Endothelial cell of umbilical vein (primary cell): ENCODE data around the gene XIRP2. TPM values are rescaled to one million over a fixed set of nuclear protein-coding genes. Genes with fewer than 3 reads are reported as not detected.

Experiments
- BruUV-seq: library from RNA; stranded (reverse); fragments of 400-500 nt; replicated peaks from 2 replicates; lab custom pipeline; 2021; lab: Mats Ljungman, UMichigan
- CTCF ChIA-PET: fragments of 300-600, 350-600 bp; sonication (Branson Sonifier 250); formaldehyde crosslinking; loops from one replicate; lab custom pipeline; 2021; ENCODE audit warnings: antibody characterized with exemption, inconsistent platforms; lab: Charles Lee
- POLR2A ChIA-PET: fragments of 300-600, 350-600 bp; sonication (Branson Sonifier 250); formaldehyde crosslinking; loops from one replicate; lab custom pipeline; 2021; ENCODE audit warnings: antibody characterized with exemption, inconsistent platforms; lab: Charles Lee
- DNase-seq: peaks from one replicate; pipeline ENCODE4 v3.0.0-alpha.2; 2011; ENCODE audit warnings: low read depth, low spot score
- FAIRE-seq: peaks from 2 replicates; lab custom pipeline; 2011; peaks lifted over from hg19 to GRCh38; lab: Jason Lieb, UNC
- H2AFZ ChIP-seq: 2 replicates; pipeline ENCODE4 v1.6.0; 2012; ENCODE audit warnings: low read depth, low read length, control low read depth, inconsistent platforms
- H3K27ac ChIP-seq: 2 replicates; pipeline ENCODE4 v1.5.1; 2011; ENCODE audit warnings: low read depth, mild to moderate bottlenecking, control low read depth, low read length, moderate library complexity; ENCODE audit not compliant: insufficient read depth
- H3K27me3 ChIP-seq, 2 experiments: 2 replicates each; pipeline versions ENCODE4 v1.6.0 to v1.6.1; 2011; ENCODE audit warnings: low read length in 2 of 2, mixed read lengths in 1 of 2; ENCODE audit not compliant: control insufficient read depth in 2 of 2, insufficient read depth in 2 of 2
- H3K36me3 ChIP-seq, 2 experiments: 2 replicates in 1 of 2; 3 replicates in 1 of 2; pipeline ENCODE4 v1.5.1; 2011; ENCODE audit warnings: low read length in 2 of 2, mild to moderate bottlenecking in 1 of 2, moderate library complexity in 1 of 2; ENCODE audit not compliant: control insufficient read depth in 2 of 2, insufficient read depth in 2 of 2; ENCODE audit errors: extremely low read depth in 1 of 2
- H3K4me1 ChIP-seq: 3 replicates; pipeline ENCODE4 v1.5.1; 2011; ENCODE audit warnings: mild to moderate bottlenecking, low read length; ENCODE audit not compliant: control insufficient read depth, insufficient read depth; ENCODE audit errors: extremely low read depth
- H3K4me2 ChIP-seq: 2 replicates; pipeline ENCODE4 v1.6.1; 2011; ENCODE audit warnings: low read length, control low read depth, mixed read lengths; ENCODE audit not compliant: insufficient read depth
- H3K4me3 ChIP-seq, 3 experiments: fragments of 200-600 bp in 1 of 3; sonication (generic), shearing (Covaris generic) in 1 of 3; replicated peaks in 1 of 3; 2 replicates each; pipeline ENCODE4 v1.5.1; 2011 to 2016; ENCODE audit warnings: control low read depth in 3 of 3, low read length in 3 of 3, mild to moderate bottlenecking in 2 of 3, inconsistent platforms in 1 of 3, low read depth in 1 of 3, moderate library complexity in 1 of 3; ENCODE audit not compliant: insufficient read depth in 1 of 3
- H3K79me2 ChIP-seq: 2 replicates; pipeline ENCODE4 v1.6.0; 2012; ENCODE audit warnings: low read length, inconsistent platforms; ENCODE audit not compliant: control insufficient read depth, insufficient read depth
- H3K9ac ChIP-seq: replicated peaks from 2 replicates; pipeline ENCODE3; 2011; ENCODE audit warnings: low read length, control low read depth; ENCODE audit not compliant: insufficient read depth; ENCODE audit errors: extremely low read depth
- H3K9me1 ChIP-seq: replicated peaks from 3 replicates; pipeline ENCODE4 v1.6.0; 2011; ENCODE audit warnings: mild to moderate bottlenecking, low read length; ENCODE audit not compliant: control insufficient read depth, insufficient read depth; ENCODE audit errors: extremely low read depth
- H3K9me3 ChIP-seq: replicated peaks from 2 replicates; pipeline ENCODE4 v1.5.1; 2012; ENCODE audit warnings: low read length, inconsistent platforms; ENCODE audit not compliant: control insufficient read depth, insufficient read depth
- H4K20me1 ChIP-seq: replicated peaks from 2 replicates; pipeline ENCODE3; 2011; ENCODE audit warnings: mild to moderate bottlenecking, low read length; ENCODE audit not compliant: control insufficient read depth, insufficient read depth; ENCODE audit errors: extremely low read depth
- EZH2 ChIP-seq: IDR thresholded peaks from 2 replicates; pipeline ENCODE4 v1.6.1; 2012; ENCODE audit warnings: borderline replicate concordance, low read depth, mild to moderate bottlenecking, moderate library complexity, low read length, inconsistent platforms; ENCODE audit not compliant: severe bottlenecking
- FOS ChIP-seq: IDR thresholded peaks from 2 replicates; pipeline ENCODE4 v1.6.1; 2011; ENCODE audit warnings: mild to moderate bottlenecking, low read length, moderate library complexity, borderline replicate concordance; ENCODE audit not compliant: insufficient read depth
- GATA2 ChIP-seq: IDR thresholded peaks from 2 replicates; pipeline ENCODE4 v1.7.0; 2011; ENCODE audit warnings: low read depth, mild to moderate bottlenecking, moderate library complexity, mixed read lengths, low read length; ENCODE audit not compliant: insufficient read length, insufficient read depth
- JUN ChIP-seq: IDR thresholded peaks from 2 replicates; pipeline ENCODE4 v1.6.1; 2011; ENCODE audit warnings: borderline replicate concordance, low read depth; ENCODE audit not compliant: insufficient read length, insufficient read depth
- MYC ChIP-seq: IDR thresholded peaks from one replicate; pipeline ENCODE4 v1.6.1; 2011; ENCODE audit warnings: mild to moderate bottlenecking, low read depth, low read length
- POLR2A ChIP-seq: IDR thresholded peaks from 2 replicates; pipeline ENCODE4 v1.6.1; 2012; ENCODE audit warnings: low read depth, mild to moderate bottlenecking, control low read depth, low read length
- POLR2AphosphoS5 ChIP-seq: IDR thresholded peaks from 2 replicates; pipeline ENCODE4 v1.6.1; 2012; ENCODE audit warnings: low read depth, mild to moderate bottlenecking, control low read depth, low read length, moderate library complexity; ENCODE audit not compliant: insufficient read depth
- dilution Hi-C: fragments of 300-500 bp; cut with MboI; formaldehyde crosslinking; loops from one replicate; pipeline ENCODE4 v1.15.0; 2019; ENCODE audit warnings: low sequenced_read_pairs; ENCODE audit not compliant: extremely low pct_ligation_motif_present
- intact Hi-C: fragments of 100-400 bp; cut with micrococcal nuclease; formaldehyde crosslinking; loops from one replicate; pipeline ENCODE4 v1.10.0; 2022
- polyA plus RNA-seq, 4 experiments: library from polyadenylated mRNA; depleted of rRNA in 3 of 4; stranded (reverse) in 3 of 4; unstranded in 1 of 4; fragments of >200 nt; gene quantifications; 2 replicates each; pipeline versions ENCODE4 v1.2.1 to v1.2.3, GENCODE V29; 2011 to 2012; ENCODE audit warnings: missing spikeins in 1 of 4
- total RNA-seq: library from RNA; stranded (reverse); gene quantifications from 2 replicates; pipeline ENCODE4 v1.2.3, GENCODE V29; 2021
- TF ChIP-seq, protein P1 (sequence below): IDR thresholded peaks from 2 replicates; pipeline ENCODE4 v1.6.1; 2011; ENCODE audit not compliant: insufficient read depth, insufficient read length
- TF ChIP-seq, protein P2 (sequence below), 2 donors: IDR thresholded peaks; 1 replicate in 1 of 2; 2 replicates in 1 of 2; pipeline ENCODE4 v1.5.1; 2011; ENCODE audit warnings: low read length in 2 of 2, mild to moderate bottlenecking in 2 of 2, moderate library complexity in 2 of 2, control low read depth in 1 of 2, inconsistent platforms in 1 of 2, low read depth in 1 of 2; ENCODE audit not compliant: insufficient read depth in 1 of 2; ENCODE audit errors: extremely low read depth in 1 of 2

XIRP2 gene
- total and polyA plus RNA-seq, 2 donors (not counting 3 experiments of a cell fraction or from before 2014, with no cell fraction given), result 0.08 to 0.66 TPM

DNA sequence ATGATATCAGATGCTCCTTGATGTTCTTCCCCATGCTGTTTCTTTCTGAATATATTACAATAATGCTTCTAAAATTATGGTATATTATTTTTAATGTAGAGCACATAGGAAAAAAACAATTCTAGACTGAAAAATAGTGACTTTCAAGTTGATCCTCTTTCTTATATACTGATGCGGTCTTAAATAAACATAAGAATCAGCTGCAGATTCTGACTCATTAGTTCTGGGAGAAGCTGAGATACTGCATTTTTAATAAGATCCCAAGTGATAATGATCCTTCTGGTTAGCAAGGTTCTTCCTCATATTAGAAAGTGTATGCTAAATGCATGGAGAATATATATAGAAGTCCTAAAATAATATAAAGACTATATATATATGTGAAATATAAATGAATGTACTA, 124.9 kb downstream of the XIRP2 start:
- H3K9ac ChIP-seq, result no peak overlapping the region
- POLR2A ChIA-PET, result no interaction called here
- FAIRE-seq (no peak), DNase-seq (no peak)
- no peak overlapping the region for H3K4me3 ChIP-seq
- H2AFZ ChIP-seq, result no peak overlapping the region
- no peaks in the 10 kb centered on the region for H3K27me3 ChIP-seq
- H3K9me1 ChIP-seq, result no peaks in the 10 kb centered on the region
- no peaks in the 10 kb centered on the region for H3K4me1 ChIP-seq
- no peaks in the 10 kb centered on the region for H4K20me1 ChIP-seq
- no TSS peak for BruUV-seq
- TF ChIP-seq GATA2 (no peak), EZH2 (no peak), MYC (no peak), JUN (no peak), FOS (no peak), POLR2AphosphoS5 (no peak), POLR2A (no peak)
- TF ChIP-seq, protein P1, sequence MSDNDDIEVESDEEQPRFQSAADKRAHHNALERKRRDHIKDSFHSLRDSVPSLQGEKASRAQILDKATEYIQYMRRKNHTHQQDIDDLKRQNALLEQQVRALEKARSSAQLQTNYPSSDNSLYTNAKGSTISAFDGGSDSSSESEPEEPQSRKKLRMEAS, result no peak
- TF ChIP-seq, protein P2, sequence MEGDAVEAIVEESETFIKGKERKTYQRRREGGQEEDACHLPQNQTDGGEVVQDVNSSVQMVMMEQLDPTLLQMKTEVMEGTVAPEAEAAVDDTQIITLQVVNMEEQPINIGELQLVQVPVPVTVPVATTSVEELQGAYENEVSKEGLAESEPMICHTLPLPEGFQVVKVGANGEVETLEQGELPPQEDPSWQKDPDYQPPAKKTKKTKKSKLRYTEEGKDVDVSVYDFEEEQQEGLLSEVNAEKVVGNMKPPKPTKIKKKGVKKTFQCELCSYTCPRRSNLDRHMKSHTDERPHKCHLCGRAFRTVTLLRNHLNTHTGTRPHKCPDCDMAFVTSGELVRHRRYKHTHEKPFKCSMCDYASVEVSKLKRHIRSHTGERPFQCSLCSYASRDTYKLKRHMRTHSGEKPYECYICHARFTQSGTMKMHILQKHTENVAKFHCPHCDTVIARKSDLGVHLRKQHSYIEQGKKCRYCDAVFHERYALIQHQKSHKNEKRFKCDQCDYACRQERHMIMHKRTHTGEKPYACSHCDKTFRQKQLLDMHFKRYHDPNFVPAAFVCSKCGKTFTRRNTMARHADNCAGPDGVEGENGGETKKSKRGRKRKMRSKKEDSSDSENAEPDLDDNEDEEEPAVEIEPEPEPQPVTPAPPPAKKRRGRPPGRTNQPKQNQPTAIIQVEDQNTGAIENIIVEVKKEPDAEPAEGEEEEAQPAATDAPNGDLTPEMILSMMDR (IDR thresholded peaks at IDR 0.05; ENCODE audit: extremely low read depth in 1 of 2, insufficient read depth in 1 of 2, low read depth in 1 of 2, low read length in 2 of 2), result no peak
- no peak overlapping the region for H3K27ac ChIP-seq
- no peaks in the 10 kb centered on the region for H3K36me3 ChIP-seq
- H3K79me2 ChIP-seq, result no peaks in the 10 kb centered on the region
- H3K9me3 ChIP-seq, result no peaks in the 10 kb centered on the region
- no peak overlapping the region for H3K4me2 ChIP-seq
- CTCF ChIA-PET, result no interaction called here
- intact Hi-C loops (no loop called here), dilution Hi-C loops (no loop called here)
